ENCODE data around the gene FAM83B.
"Not testable (repeated sequence)": the region's sequence is repeated elsewhere in the genome, so short reads cannot be mapped to it uniquely, and the experiment has no call there.

Gene FAM83B

GRCh38 chr6:54898767-54899166, 52.2 kb downstream of the FAM83B start:
- no peak for DNase-seq

- no peak for DNase-seq
Measured at GRCh38 chr6:54899442-54899841, 52.9 kb downstream of the FAM83B start.

GRCh38 chr6:54899986-54900385, 53.4 kb downstream of the FAM83B start:
- DNase-seq: no peak

- DNase-seq: no peak
Measured at GRCh38 chr6:54900666-54901065, 54.1 kb downstream of the FAM83B start.

GRCh38 chr6:54903884-54904283, 57.3 kb downstream of the FAM83B start:
- DNase-seq: no peak

- DNase-seq: peak; percentile 5
Measured at GRCh38 chr6:54907355-54907754, 60.8 kb downstream of the FAM83B start.

- no peak for DNase-seq
Measured at GRCh38 chr6:54909184-54909583, 62.6 kb downstream of the FAM83B start.

- DNase-seq: no peak
Measured at GRCh38 chr6:54910431-54910884, 63.9 kb downstream of the FAM83B start.

GRCh38 chr6:54910921-54911320, 64.3 kb downstream of the FAM83B start:
- DNase-seq: no peak

- no peak for DNase-seq
Measured at GRCh38 chr6:54913211-54913610, 66.6 kb downstream of the FAM83B start.

- no peak for DNase-seq
Measured at GRCh38 chr6:54916858-54917257, 70.3 kb downstream of the FAM83B start.

GRCh38 chr6:54920628-54921027, 74.1 kb downstream of the FAM83B start:
- DNase-seq: no peak

GRCh38 chr6:54921891-54922290, 75.3 kb downstream of the FAM83B start:
- DNase-seq: no peak

GRCh38 chr6:54929245-54929909, 82.8 kb downstream of the FAM83B start:
- no peak for DNase-seq

GRCh38 chr6:54932622-54933021, 86.1 kb downstream of the FAM83B start:
- DNase-seq: no peak

GRCh38 chr6:54935739-54936138, 89.2 kb downstream of the FAM83B start:
- no peak for DNase-seq

GRCh38 chr6:54937371-54937770, 90.8 kb downstream of the FAM83B start:
- DNase-seq: no peak

- DNase-seq: no peak
Measured at GRCh38 chr6:54957698-54958097, 111.1 kb downstream of the FAM83B start.

GRCh38 chr6:54958446-54958845, 111.9 kb downstream of the FAM83B start:
- DNase-seq: no peak

GRCh38 chr6:54959820-54960219, 113.2 kb downstream of the FAM83B start:
- no peak for DNase-seq

- DNase-seq: not testable (repeated sequence)
Measured at GRCh38 chr6:54961372-54961771, 114.8 kb downstream of the FAM83B start.

GRCh38 chr6:54970337-54970736, 123.8 kb downstream of the FAM83B start:
- no peak for DNase-seq

- DNase-seq: no peak
Measured at GRCh38 chr6:54971825-54972224, 125.3 kb downstream of the FAM83B start.

- not testable (repeated sequence) for DNase-seq
Measured at GRCh38 chr6:54979161-54979560, 132.6 kb downstream of the FAM83B start.

Data from MV-4-11 (cell line).